ENCODE data around the gene ORM1.
A peak's percentile ranks its signal among the peaks of the same experiment; 100 is the strongest.

ORM1 gene

DNA sequence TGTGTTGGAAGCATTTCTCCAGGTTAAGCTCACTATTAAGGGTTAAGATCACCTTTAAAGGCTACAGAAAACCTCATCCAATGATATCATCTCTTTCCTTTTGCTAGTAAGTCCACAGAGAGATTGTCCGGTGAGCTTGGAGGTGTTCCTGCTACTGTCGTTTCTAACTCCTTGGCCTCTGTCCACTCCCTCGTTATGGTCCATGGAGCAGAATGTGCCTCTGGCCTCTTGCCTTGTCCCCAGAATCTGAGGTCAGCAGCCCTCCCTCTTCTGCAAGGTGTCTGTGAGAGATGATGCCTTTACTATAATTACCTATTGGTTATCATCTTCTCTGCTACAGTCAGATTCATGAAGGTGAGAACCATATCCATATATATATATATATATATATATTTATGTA lies 21.8 kb downstream of the ORM1 start:
- no peak for DNase-seq

DNA sequence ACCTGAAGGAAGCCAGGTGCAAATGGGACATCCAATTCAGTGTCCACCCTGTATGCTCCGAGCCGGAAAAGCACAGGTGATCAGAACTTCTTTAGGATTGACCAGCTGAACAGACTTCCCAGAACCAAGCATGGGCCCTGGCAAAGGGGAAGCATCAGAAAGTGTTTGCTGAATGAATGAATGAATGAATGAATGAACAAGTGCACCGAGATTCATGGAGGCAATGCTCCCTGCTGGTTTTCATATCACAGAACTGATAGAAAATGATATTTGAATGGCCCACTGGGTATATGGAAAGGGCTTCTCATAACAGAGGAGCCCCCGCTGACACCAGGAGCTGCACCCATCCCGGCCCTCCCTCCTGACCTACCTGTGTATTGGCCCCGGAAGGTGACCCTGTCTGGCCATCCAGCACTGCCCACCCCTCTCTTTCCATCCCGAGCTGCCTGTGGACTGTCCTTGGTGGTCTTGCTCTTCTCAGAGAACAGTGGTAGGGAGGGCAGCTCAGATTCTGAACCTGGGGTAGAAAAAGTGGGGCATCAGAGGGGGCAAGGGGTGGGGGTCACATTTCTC lies 22.7 kb downstream of the ORM1 start:
- no peak for DNase-seq

DNA sequence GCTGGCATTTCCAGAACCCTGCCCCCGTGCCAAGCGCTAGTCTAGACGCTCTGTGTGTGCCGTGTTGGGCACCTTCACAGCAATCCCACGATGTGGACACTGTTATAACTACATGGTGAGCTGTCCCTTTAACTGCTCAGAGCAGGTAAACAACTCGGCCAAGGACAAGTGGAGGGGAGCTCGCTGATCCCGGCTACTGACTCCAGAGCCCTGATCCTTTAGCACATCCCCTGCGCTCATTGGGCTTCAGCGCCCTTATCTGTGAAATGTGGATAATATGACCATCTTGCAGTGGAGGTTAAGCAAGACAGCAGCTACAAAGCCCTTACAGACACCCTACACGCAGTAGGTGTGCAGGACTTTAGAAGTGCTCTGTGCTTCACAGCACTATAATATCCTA lies 23.2 kb downstream of the ORM1 start:
- DNase-seq: no peak

DNA sequence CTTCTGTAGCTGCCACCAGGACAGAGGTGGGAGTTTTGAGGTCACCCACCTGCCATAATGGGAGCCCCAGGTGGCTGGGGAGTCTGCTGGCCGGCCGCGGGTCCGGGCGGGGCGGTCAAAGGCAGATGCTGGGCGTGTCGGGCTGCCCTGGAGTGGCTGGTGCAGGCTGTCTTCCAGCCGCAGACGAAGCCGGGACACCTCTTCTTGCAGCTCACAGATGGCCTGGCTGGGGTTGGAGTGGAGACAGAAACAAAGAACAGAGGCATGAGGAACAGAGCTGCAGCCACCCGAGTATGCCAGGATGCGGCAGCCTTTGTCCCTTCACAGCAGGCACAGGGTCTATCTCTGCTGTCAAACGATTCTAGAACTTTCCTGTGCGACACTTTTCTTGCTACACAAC lies 24.8 kb downstream of the ORM1 start:
- no peak for DNase-seq

DNA sequence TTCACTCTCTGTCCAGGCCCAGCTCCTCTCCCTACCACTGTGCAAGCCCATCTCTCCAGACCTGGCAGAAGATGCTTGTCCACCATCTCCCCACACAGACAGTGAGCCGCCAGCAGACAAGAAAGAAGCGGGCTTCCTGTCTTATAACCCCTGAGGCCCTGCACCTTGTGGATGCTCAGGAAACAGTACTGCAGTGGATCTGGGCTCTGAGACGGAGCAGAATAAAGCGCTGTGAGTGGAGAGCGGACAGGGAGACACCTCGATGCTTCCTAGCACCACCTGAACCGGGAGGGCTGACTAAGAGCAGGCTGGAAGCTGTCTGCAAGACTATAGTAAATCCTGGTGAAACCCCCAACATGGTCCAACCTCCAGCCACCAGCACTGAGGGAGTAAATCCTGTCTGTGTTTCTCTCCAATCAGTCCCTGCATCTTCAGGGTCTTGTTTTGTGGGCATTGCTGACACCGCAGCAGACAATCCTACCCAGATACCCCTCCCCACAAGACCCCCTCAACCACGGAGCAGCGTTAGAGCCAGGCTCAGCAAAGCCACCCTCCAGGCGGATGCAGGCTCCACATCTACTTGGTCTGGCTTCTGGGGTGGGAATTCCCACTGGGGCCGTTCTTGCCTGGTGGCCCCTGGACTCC lies 25.5 kb downstream of the ORM1 start:
- no peak for DNase-seq

DNA sequence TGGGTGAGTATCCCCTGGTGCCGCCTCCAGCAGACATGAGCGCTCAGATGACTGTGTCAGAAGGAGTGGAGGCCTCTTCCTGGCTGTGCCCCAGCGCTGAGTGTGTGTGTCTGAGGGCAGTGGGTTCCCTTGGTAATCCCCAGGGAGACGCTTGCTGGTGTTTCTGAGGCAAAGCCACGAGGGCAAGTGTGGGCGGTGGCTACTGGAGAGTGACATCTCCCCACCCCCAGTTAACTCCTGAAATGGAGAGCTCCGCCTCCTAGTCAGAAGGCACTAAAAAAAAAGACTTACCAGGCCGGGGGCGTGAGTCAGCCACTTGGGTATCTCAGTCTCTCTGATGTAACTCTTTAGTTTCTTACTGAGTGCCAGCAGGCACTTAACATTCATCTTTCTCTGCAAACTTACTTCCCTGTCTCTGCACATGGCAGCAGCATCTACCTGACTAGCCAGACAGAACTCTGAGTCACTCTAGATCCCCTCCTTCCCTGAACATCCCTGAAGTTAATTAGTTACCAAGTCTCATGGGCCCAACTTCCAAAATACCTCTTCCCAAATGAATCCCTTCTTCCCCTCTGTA lies 26.1 kb downstream of the ORM1 start:
- DNase-seq: peak; percentile 19

DNA sequence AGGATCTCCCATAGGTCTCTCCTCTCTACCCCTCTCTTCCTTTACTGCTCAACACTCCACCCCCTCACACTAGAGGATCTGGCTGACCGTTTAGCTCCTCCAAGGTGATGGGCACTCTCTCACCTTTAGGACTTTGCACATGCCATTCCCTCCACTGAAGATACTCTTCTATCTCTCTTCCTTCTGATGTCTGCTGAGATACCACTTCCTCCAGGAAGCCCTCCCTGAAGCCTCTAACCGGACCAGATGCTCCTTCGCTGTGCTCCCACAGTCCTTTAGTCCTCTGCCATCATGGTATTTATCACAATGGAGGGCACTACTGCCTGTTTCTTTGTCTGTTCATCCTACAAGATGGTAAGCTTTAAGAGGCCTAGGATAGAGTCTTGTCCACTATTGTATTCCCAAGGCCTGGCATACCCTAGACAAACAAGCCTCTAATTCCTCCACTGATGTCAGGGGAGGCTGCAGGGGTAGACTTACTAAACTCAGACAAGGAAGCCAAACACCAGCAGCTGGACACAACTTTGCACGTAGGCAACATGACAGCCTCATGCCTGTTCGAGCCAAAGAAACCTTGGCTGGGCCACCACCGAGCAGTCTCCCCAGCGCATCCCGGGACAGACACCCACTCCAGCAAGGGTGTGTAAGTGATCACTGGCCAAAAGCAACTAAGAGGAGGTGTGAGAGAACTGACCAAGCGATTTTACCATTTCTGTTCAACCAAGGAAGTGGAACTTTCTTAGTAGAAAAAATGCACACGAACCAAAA lies 27.0 kb downstream of the ORM1 start:
- no peak for DNase-seq

DNA sequence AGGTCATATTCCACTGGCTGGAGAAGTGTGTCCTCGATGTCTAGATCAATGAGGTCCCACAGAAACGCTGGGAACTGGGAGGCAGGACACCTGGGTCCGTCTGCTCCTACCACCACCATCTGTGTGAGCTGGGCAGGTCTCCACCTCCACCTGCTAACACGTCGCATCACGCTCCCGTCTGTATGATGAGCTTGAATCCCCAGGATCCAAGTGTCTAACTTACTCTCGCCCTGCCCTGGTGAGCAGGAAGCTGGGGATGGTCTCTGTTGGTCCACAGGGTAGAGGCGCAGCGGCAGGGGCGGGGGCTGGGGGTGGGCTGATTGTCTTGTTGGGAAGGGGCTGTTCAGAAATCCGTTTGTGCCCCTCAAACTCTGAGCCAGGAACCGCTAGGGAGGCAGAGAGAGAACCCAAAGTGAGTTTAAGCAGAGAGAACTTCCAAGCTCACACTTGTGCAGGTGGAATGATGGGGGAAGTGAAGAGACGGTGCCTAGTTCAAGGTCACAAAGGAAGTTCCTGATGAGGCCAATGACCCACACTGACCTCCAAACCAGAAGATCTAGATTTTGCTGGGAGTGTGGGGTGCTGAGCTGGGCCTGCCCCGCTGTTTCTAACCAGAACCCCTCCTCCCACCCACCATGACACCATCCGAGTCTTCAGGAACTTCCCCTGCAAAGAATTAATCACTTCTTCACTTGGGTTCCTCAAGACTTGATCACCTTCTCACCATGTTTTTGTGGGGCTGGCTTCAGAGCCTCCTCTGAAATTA lies 27.9 kb downstream of the ORM1 start:
- no peak for DNase-seq

DNA sequence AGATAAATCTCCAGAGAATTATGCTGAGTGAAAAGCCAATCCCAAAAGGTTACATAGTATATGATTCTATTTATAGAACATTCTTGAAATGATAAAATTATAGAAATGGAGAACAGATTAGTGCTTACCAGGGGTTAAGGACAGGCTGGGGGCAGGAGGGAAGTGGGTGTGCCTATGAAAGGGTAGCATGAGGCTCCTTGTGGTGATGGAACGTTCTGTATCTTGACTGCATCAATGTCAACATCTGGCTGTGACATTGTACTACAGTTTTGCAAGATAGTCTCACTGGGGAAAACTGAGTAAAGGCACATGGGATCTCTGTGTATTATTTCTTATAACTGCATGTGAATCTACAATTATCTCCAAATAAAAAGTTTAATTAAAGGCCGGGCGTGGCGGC lies 29.0 kb downstream of the ORM1 start:
- no peak for DNase-seq

DNA sequence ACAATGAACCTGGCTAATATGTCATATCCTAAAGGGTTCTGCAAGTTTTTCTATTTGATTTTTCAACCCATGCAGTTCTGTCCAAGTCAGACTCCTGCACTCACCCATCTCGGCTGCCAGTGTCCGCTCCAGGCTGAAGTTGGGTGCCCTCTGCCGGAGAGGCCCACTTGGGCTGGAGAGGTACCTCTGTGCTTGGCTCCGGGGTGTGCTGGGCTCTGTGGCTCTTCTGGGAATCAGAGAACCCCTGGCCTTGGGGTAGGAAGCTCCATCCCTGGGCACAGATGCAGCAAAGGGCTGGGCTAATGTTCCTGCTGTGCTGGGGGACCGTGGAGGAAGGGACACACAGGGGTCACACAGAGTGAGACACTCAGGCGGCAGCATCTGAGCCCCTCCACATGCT lies 32.9 kb downstream of the ORM1 start:
- DNase-seq: no peak

DNA sequence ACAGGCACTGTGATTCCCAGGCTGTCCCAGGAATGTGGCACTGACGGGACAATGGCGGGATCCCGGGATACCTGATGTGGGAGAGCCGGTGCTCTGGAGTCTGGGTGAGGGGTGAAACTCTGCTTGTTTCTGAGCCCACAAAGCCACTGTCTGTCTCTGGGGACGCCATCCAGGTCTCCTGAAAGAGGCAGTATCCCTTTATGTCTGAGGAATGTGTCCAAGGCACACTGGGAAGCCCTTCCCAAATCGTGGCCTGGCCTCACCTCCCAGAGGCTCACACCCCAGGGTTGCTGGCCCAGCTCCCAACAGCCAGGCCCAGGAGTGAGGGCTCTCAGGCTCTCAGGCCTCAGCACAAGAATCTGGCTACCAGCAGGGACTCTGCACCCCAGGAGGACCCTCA lies 33.9 kb downstream of the ORM1 start:
- no peak for DNase-seq

DNA sequence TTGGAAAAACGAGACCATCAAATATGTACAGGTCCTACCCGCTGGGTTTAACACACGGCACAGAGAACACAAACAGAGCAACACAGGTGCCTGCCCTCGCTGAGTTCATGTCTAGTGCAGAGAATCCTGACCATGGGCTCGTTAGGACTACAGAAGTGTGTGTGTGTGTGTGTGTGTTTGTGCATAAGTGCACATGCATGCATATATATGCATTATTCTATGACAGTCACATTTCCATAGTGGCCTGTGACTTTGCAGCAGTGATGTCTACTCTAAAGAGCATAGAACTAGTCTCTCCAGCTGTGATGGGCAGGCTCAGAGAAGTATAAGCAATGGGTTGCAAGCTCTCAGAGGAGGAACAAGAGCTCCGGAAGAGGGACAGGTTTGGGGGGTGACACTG lies 34.5 kb downstream of the ORM1 start:
- no peak for DNase-seq

DNA sequence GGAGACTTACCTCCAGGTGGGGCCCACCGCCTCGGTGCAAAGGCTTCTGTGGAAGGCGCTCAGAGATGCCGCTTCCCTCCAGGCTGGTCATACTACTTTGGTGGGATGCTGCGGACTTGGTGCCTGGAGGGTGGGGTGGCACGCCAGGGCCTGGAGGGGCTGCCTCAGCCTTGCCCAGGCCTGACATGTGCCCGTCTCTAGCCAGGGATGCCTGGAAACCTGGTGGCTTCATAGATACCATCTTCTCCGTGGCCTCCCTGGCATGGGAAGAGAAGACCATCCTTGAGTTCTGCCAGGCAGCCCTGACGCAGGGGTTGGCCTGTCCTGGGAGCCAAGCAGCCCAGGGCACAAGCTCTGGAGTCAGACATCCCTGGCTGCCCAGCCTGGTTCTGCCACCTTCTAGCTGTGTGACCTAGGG lies 35.0 kb downstream of the ORM1 start:
- no peak for DNase-seq

DNA sequence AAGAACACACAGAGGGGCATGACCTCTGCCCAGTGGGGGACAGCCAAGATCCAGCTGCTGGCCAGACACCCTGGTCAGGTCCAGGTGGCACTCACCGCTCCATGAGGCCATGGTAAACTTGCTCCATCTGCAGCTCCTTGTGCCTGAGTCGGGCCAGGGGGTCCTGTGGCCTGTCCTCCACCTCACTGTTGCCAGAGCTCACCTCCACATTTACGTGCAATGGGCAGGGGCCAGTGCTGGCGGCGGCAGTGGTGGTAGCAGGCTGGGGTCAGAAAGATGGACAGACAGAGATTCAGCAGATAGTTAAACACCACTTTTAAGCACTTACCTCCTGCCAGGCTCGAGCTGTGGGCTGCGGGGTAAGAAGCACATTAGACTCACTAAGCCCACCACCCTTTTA lies 36.9 kb downstream of the ORM1 start:
- no peak for DNase-seq

DNA sequence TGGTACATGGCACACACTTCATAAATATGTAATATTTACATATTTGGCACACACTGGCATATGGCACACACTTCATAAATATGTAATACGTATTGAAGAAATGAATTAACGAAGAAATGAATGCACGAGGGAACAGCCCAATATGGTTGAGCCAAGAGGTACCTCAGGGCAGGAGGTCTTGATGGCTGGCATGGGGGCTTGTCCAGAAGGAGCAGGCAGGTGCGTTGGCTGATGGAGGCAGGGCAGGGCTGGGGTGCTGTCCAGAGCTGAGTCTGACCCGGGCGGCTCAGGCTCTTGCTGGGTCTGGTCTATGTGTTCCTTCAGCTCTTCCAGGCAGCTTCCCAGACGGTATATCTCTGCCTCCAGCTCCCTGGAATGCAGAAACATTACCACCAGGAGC lies 38.6 kb downstream of the ORM1 start:
- DNase-seq: no peak

DNA sequence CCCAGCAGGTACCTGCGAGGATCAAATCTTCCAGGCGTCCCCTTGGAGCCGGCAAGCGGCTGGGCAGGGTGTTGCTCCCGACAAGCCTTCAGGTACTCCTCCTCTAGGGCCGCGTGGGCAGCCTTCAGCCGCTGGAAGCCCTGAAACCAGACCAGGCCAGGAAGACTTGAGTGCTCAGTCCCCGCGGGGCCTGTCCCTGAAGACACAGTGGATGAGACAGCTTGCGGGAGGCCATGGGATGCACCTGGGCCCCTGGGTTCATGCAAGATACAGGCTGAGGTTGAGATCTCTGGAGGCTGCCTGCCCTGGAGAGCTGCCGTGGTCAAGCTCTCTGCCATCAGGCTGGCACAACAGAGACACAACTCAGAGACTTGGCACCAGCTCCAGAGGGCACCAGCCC lies 39.5 kb downstream of the ORM1 start:
- DNase-seq: no peak

DNA sequence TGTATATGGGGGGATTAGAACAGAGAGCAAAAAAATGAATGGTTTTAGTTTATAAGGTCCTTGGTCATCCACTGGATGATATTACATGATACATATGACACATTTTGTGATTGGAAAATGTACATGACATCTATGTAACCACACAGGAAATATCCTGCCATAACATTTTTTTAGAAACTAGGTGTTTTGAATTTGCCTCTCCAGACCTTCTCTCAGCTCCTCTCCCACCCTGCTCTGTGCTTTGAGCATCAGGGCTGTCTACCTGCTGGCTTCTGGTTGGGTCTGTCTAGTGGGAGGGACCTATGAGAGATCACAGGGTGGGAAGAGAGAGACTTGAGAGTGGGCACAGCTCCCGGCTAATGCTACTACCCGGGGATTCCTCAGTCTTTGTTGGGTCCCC lies 40.5 kb downstream of the ORM1 start:
- no peak for DNase-seq

DNA sequence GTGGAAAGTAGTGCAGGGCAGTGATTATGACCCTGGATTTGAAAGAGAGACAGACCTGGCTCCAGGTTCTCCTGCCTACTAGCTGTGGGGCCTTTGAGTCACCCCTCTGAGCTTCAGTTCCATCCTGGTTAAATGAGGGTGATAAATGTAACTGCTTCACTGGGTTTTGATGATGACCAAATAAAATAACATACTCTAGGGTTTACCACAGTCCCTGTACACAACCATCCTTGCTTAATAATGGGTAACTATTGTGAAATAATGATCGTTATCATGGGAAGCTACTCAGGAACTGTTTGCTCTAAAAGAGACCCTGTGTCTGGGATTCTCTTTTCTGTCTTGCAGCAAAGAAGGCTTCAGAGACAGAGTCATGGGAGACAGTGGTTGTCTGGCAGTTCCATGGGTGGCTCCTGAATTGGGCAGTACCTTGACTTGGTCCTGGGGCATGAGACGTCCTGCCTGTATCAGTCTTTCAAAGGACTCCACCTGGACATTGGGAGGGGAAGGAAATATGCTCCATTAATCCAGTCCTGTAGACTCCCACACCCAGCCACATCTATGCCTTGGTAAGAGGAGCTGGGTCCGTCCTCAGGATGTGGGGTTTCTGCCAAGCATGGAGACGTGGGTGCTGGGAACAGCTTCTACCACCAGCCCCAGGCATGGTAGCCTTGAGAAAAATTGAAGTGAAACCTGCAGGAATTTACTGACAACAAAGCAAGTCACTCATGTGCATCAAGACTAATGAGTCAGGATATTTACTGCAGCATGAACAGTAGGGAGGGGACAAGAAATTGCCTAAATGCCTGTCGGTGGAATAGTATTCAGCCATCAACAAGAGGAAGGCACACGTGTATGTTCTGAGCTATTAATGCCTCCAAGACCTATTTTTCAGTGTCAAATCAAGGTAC lies 41.5 kb downstream of the ORM1 start:
- DNase-seq: no peak

DNA sequence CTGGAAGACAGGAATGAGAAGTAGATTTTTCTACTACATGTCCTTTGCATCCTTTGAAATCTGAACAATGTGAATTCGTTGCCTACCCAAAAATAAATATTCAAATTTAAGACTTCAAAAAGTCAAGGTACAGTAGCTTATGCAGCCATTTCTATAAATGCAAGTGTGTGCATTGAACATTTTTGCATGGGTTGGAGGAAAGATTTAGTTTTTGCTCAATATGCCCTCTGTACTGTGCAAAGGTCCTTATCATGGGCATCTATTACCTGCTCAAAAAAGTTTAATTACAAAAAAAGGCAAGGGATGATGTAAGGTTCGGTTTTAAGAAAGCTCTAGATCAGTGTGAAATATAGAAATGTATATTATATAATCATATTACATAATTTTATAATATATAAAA lies 42.3 kb downstream of the ORM1 start:
- no peak for DNase-seq

DNA sequence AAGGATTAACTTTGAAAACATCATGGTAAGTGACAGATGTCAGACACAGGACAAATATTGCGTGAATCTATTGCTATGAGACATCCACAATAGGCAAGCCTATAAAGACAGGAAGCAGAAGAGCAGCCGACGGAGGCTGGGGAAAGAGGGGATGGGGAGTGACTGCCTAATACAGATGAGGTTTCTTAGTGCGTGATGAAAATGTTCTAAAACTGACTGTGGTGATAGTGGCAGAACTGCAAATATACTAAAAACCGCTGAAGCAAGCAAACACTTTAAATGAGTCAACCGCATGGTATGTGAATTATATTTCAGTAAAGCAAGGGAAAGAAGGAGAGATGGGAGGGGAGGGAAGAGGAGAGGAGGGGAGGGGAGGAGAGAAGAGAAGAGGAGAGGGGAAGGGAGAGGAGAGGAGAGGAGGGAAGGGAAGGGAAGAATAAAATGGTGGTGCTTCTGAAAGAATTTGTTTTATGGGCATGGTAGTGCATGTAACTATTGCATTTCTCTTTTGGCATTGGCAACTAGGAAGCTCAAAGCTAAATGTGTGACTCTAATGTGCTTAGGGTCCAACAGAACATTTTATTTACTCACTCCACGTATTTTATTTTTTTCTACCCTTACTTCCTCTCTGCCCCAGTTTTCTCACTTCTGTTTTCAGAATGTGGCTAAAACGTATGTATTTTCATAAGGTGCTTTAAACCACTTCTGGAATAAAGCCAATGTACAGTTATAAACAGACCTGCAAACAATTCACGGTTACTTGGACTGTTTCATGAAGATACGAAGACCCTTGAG lies 43.6 kb downstream of the ORM1 start:
- no peak for DNase-seq

DNA sequence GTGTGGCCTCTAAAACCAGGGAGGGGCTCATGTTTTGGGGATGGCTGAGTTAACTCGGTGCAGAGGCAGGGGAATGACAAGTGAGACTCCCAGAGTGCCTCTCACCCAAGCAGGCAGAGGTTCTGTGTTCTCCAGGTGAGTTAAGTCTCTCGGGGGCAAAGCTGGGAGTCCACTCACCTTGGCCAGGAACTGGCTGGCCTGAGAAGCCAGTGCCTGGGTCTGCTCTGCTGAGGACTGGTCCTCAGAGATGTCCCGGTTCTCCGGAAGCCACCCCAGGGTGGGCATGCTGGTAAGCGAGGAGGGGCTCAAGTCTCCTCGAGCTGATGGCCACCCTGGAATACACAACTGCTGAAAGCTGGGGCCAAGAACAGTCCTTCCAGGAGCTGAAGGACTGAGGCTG lies 44.5 kb downstream of the ORM1 start:
- no peak for DNase-seq
